IMR-90 (cell line): ENCODE measurements around the gene MND1.

Experiments
- BHLHE40 ChIP-seq: fragments of 150-350 bp; IDR thresholded peaks from 2 replicates; pipeline ENCODE4 v1.6.1; 2016; ENCODE audit warnings: mild to moderate bottlenecking, low read depth, low read length
- CEBPB ChIP-seq: IDR thresholded peaks from 2 replicates; pipeline ENCODE4 v1.6.1; 2012; ENCODE audit warnings: low read depth, low read length, improper control_type of control experiment
- MAFK ChIP-seq: IDR thresholded peaks from 2 replicates; pipeline ENCODE4 v1.6.1; 2012; ENCODE audit warnings: low read depth, low read length, improper control_type of control experiment
- MAZ ChIP-seq: IDR thresholded peaks from 2 replicates; pipeline ENCODE4 v1.6.1; 2012; ENCODE audit warnings: low read depth, mild to moderate bottlenecking, low read length, improper control_type of control experiment, moderate library complexity, borderline replicate concordance
- MXI1 ChIP-seq: IDR thresholded peaks from 2 replicates; pipeline ENCODE4 v1.6.1; 2012; ENCODE audit warnings: low read depth, mild to moderate bottlenecking, low read length, moderate library complexity, borderline replicate concordance
- NFE2L2 ChIP-seq: fragments of 150-350 bp; IDR thresholded peaks from 2 replicates; pipeline ENCODE4 v1.6.1; 2016; ENCODE audit warnings: low read depth, mild to moderate bottlenecking, low read length
- POLR2A ChIP-seq: IDR thresholded peaks from 2 replicates; pipeline ENCODE4 v1.6.1; 2012; ENCODE audit warnings: mild to moderate bottlenecking, low read depth, low read length
- RAD21 ChIP-seq: IDR thresholded peaks from 2 replicates; pipeline ENCODE4 v1.6.1; 2012; ENCODE audit warnings: low read length, improper control_type of control experiment
- SMC3 ChIP-seq: fragments of 150-350 bp; IDR thresholded peaks from 2 replicates; pipeline ENCODE4 v1.6.1; 2016; ENCODE audit warnings: low read depth, mild to moderate bottlenecking, antibody characterized with exemption, low read length, moderate library complexity
- USF2 ChIP-seq: fragments of 150-350 bp; IDR thresholded peaks from 2 replicates; pipeline ENCODE4 v1.6.1; 2017; ENCODE audit warnings: mild to moderate bottlenecking, antibody characterized with exemption, low read length, low read depth
- TF ChIP-seq, protein P1 (sequence below): conservative IDR thresholded peaks from 2 replicates; pipeline ENCODE4 v1.5.1; 2012; ENCODE audit warnings: mild to moderate bottlenecking, low read depth, low read length, improper control_type of control experiment

DNA sequence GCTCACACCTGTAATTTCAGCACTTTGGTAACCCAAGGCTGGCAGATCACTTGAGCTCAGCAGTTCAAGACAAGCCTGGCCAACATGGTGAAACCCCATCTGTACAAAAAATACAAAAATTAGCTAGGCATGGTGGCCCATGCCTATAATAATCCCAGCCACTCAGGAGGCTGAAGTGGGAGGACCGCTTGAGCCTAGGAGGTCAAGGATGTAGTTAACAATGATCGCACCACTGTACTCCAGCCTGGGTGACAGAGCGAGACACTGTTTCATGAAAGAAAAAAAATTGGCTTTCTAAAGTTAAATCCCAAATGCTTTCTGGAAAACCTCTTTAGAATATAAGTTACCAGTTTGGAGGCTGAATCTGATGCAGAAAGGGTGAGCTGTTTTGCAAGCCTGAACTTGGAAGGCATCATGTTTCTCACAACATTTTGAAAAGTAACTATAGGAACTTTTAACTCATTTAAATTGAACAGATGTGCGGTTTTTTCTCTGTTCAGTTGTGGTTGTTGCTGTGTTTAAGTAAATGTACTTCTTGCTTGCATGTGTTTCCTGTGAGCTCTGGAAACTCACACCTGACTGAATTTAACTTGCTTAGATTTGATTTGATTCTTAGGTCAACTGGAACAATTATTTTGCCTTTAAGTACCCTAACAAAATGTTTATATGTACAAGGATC lies 81.9 kb downstream of the MND1 start:
- TF ChIP-seq MXI1 = no peak
- TF ChIP-seq, protein P1, sequence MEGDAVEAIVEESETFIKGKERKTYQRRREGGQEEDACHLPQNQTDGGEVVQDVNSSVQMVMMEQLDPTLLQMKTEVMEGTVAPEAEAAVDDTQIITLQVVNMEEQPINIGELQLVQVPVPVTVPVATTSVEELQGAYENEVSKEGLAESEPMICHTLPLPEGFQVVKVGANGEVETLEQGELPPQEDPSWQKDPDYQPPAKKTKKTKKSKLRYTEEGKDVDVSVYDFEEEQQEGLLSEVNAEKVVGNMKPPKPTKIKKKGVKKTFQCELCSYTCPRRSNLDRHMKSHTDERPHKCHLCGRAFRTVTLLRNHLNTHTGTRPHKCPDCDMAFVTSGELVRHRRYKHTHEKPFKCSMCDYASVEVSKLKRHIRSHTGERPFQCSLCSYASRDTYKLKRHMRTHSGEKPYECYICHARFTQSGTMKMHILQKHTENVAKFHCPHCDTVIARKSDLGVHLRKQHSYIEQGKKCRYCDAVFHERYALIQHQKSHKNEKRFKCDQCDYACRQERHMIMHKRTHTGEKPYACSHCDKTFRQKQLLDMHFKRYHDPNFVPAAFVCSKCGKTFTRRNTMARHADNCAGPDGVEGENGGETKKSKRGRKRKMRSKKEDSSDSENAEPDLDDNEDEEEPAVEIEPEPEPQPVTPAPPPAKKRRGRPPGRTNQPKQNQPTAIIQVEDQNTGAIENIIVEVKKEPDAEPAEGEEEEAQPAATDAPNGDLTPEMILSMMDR = no peak
- no peak for TF ChIP-seq USF2
- no peak for TF ChIP-seq RAD21
- TF ChIP-seq POLR2A = no peak
- TF ChIP-seq SMC3 = no peak
- TF ChIP-seq CEBPB = no peak
- no peak for TF ChIP-seq BHLHE40
- TF ChIP-seq NFE2L2 = no peak
- no peak for TF ChIP-seq MAZ
- no peak for TF ChIP-seq MAFK
